Measurements from ENCODE around the gene RNF38.

RNF38 gene

GRCh38 chr9:36290996-36291395 lies 109.1 kb downstream of the RNF38 start:
- no peak for DNase-seq

DNA sequence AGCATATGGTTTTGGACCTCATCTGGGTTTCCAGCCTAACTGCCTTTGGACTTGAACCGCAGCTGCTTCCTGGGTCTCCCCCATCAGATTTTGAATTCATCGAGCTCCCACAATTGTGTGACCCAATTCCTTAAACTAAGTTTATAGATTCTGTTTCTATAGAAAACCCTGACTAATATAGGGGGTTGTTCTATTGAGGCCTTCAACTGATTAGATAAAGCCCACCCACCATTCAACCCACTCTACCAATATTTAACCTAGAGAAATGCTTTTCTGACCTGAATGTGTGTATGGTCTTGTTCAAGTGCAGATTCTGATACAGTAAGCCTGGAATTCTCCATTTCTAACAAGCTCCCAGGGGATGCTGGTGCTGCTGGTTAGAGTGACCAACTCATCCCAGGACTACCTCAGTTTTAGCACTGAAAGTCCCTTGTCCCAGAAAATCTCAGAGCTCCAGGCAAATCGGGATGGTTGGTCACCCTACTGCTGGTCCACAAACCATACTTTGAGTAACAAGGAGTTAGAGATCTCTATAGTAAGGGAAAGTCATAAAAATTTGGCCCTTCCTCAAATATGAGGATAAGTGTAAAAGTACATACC lies 110.1 kb downstream of the RNF38 start:
- DNase-seq, result no peak

GRCh38 chr9:36288070-36288469 lies 112.0 kb downstream of the RNF38 start:
- no peak for DNase-seq

Data from stimulated activated CD4-positive, alpha-beta T cell treated with anti-CD3 and anti-CD28 coated beads, Interleukin-4, amount 100 ng/mL, for 24 hours (primary cell).